Stimulated activated CD8-positive, alpha-beta memory T cell treated with anti-CD3 and anti-CD28 coated beads, Interleukin-4, amount 100 ng/mL, for 24 hours (primary cell): ENCODE data around the gene C1GALT1C1.

ENCODE experiments used
- DNase-seq: peaks from one replicate; pipeline ENCODE4 v3.0.0-alpha.2; 2020; ENCODE audit warnings: low read depth

Gene C1GALT1C1

DNA sequence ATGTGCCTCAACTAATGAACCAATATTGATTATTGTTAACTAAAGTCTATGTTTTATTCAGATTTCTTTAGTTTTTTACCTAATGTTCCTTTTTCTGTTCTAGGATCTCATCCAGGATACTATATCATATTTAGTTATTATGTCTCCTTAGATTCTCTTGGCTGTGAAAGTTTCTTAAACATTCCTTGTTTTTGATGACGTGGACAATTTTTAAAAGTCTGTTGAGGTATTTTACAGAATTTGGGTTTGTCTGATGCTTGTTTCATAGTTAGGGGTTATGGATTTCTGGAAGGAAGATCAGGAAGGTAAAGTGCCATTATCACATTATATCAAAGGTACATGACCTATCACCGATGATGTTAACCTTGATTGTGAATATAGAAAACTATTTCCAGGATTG is 44.2 kb downstream of the C1GALT1C1 start:
- no peak for DNase-seq
